ENCODE results near the gene ARHGEF17.

DNA sequence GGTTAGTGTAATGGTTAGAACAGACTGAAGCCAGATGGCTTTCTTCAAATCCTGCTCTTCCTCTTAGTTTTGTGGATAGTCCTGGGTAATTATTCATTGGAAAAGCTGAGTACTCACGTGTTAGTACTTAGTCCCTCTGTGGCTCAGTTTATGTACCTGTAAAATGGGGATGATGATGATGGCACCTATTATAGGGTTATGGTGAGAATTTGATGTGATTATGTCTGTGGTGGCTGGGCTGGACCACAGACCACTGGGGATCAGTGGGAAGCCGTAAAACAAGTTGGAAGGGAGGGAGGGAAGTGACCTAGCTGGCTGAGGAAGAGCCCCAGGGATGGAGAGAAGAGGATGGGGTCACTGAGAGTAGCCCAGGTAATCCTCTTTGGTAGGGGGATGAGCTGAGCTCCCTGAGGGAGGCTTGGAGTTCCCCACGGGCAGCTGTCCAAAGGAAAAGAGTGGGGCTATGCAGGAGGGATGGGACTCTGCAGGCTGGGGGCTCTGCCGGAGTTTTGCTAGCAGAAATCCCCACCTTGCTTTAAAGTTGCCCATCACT lies 19.8 kb downstream of the ARHGEF17 start:
- TF ChIP-seq EZH2phosphoT487 (IDR thresholded peaks at IDR 0.05; ENCODE audit: insufficient read depth, low read depth): no peak
- TF ChIP-seq EZH2 (IDR thresholded peaks at IDR 0.05; ENCODE audit: insufficient read depth, poor library complexity, severe bottlenecking): no peak

Data from GM23248 (cell line).